ENCODE results near the gene SAC3D1.

GRCh38 chr11:65014726-65015227 is 26.2 kb upstream of the SAC3D1 start:
- TF ChIP-seq CTCF (IDR thresholded peaks at IDR 0.05) (no peak), POLR2AphosphoS5 (IDR thresholded peaks at IDR 0.05) (no peak), EP300 (IDR thresholded peaks at IDR 0.05) (no peak)
